Astrocyte (in vitro differentiated cells and primary cell): ENCODE measurements around the gene EFL1.
"Not testable (repeated sequence)": the region's sequence is repeated elsewhere in the genome, so short reads cannot be mapped to it uniquely, and the experiment has no call there.

ENCODE experiments used
- CTCF ChIP-seq: IDR thresholded peaks from 2 replicates; pipeline ENCODE4 v1.5.1; 2011; ENCODE audit warnings: low read depth, mild to moderate bottlenecking, inconsistent platforms, low read length, moderate library complexity; ENCODE audit not compliant: insufficient read depth
- EZH2 ChIP-seq: IDR thresholded peaks from 2 replicates; pipeline ENCODE4 v1.6.1; 2012; ENCODE audit warnings: mild to moderate bottlenecking, low read length, inconsistent platforms; ENCODE audit not compliant: insufficient read depth

- TF ChIP-seq CTCF, EZH2: not testable (repeated sequence)
Measured at GRCh38 chr15:82268454-82268853, 5.9 kb upstream of the EFL1 start.
